Ecto neural progenitor cell (in vitro differentiated cells): ENCODE measurements around the gene RBM10.

Experiments
- DNase-seq: peaks from one replicate; pipeline ENCODE4 v3.0.0-alpha.2; 2018; ENCODE audit warnings: low spot score

Gene RBM10

GRCh38 chrX:47198687-47199080, 53.7 kb downstream of the RBM10 start:
- no peak for DNase-seq

- no peak for DNase-seq
Measured at GRCh38 chrX:47199286-47199685, 54.3 kb downstream of the RBM10 start.

- DNase-seq = no peak
Measured at GRCh38 chrX:47200385-47201150, 55.5 kb downstream of the RBM10 start.

DNA sequence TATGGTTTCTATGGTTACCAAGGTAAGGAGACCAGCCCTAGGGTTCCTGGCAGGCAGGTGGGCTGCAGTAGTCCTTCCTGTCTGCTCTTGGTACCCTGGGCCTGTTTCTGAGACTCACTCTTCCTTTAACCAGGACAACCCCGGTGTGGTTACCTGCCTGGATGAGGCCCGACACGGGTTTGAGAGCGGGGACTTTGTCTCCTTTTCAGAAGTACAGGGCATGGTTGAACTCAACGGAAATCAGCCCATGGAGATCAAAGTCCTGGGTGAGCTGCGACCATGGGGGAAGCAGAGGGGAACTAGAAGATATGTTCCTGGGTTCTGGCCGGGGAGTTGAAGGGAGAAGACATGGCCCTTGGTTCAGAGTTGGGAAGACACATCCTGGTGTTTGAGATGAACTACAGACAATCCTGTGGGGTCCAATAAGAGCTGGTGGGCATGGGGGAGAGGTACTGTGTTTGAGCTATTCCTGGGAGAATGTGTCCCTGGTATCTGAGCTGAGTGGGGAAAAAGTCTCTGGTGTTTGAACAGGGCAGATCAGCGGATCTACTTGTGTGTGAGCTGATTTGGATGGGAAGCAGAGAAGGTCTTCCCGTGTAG, 56.4 kb downstream of the RBM10 start:
- DNase-seq = no peak

GRCh38 chrX:47202316-47202715, 57.3 kb downstream of the RBM10 start:
- DNase-seq = no peak

GRCh38 chrX:47202877-47203276, 57.9 kb downstream of the RBM10 start:
- DNase-seq = no peak

DNA sequence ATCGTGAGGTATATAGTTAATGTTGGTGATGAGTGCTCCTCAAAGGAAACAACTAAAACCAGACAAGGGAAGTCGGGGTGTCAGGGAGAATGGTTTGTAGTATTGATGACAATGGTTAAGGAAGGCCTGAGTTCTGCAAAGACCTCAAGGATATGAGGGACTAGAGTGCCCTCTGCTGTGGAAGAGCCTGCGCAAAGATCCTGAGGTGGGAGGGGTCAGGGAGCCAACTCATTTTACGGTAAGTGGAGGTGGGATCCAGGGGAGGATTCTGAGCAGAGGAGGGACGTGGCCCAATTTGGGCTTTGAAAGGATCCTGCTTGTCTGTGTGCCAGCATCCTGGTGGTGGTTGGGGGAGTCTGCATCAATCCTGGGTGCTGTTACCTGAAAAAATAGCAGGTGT, 59.9 kb downstream of the RBM10 start:
- no peak for DNase-seq

GRCh38 chrX:47206316-47206715, 61.3 kb downstream of the RBM10 start:
- no peak for DNase-seq

DNA sequence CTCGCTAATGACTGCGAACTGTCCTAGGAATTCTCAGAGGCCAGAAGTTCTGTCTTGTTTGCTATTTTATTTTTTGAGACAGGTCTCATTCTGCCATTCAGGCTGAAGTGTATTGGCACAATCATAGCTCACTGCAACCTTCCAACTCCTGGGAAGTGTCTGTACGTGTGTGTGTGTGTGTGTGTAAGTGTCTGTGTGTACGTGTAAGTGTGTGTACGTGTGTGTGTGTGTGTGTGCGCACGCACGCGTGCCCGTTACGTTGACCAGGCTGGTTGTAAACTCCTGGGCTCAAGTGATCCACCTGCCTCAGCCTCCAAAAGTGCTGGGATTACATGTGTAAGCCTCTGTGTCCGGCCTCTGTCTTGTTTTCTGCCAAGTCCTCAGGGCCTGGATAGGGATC, 63.1 kb downstream of the RBM10 start:
- DNase-seq = no peak

- DNase-seq = no peak
Measured at GRCh38 chrX:47209508-47210238, 64.7 kb downstream of the RBM10 start.

DNA sequence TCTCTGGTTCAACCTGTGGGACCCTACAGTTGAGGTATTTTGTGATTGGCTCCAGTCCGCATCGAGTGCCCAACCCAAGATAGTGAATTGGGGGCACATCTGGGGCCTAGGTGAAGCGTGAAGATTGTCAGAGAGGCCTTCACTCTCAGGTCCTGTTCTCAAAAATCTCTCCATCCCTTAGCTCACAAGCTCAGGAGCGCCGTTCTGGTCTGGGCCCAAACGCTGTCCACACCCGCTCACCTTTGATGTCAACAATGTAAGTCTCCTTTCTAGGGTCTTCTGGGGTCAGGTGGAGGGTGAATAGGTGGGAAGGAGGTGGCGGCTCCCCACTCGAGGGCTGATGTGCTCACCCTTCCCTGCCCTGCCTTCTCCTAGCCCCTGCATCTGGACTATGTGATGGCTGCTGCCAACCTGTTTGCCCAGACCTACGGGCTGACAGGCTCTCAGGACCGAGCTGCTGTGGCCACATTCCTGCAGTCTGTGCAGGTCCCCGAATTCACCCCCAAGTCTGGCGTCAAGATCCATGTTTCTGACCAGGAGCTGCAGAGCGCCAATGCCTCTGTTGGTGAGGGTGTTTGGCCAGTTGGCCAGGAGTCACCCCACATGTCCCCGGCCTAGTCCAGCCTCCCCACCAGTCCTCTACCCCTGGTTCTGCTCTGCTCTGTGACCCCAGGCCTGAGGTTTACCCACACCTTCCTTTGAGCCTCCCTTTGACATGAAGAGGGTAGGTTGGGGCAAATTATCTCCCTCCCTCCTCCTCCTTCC, 65.8 kb downstream of the RBM10 start:
- no peak for DNase-seq

DNA sequence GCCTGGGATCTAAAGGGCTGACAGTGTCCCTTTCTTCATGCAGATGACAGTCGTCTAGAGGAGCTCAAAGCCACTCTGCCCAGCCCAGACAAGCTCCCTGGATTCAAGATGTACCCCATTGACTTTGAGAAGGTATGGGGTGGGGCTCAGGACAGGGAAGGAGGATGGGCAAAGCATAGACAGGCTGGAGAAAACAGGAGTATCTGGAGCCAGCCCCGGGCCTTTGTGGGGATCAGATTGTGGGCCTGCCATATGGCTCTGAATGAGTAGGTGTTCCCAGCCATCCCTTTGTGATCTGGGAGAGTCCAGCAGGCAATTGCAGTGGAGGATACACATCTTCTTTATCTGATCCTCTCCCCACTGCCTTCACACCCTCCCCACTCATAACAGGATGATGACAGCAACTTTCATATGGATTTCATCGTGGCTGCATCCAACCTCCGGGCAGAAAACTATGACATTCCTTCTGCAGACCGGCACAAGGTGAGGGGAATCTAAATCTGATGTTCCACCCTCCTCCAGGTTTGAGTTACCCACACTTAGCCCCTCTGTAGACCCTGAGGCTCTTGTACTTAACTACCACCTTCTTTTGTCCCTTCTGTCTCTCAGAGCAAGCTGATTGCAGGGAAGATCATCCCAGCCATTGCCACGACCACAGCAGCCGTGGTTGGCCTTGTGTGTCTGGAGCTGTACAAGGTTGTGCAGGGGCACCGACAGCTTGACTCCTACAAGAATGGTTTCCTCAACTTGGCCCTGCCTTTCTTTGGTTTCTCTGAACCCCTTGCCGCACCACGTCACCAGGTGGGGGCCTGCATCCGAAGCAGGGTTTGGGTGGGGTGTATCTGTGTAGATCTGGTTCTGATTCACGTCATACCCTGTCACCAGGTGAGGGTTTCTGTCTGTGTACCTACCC, 67.6 kb downstream of the RBM10 start:
- DNase-seq = no peak

DNA sequence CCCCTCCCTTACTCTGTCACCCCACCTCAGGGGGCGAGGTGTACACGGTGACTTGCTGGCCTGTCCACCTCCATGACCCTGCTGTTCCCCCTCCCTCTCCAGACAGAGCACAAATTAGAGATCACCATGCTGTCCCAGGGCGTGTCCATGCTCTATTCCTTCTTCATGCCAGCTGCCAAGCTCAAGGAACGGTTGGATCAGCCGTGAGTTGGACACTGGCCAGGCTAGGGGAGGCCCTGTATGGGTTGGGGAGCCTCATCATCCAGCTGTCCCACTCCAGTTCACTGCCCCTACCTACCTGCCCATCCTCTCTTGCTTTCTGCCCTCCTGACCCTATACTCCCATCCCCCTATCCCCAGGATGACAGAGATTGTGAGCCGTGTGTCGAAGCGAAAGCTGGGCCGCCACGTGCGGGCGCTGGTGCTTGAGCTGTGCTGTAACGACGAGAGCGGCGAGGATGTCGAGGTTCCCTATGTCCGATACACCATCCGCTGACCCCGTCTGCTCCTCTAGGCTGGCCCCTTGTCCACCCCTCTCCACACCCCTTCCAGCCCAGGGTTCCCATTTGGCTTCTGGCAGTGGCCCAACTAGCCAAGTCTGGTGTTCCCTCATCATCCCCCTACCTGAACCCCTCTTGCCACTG, 69.5 kb downstream of the RBM10 start:
- DNase-seq = no peak

GRCh38 chrX:47215291-47215900, 70.4 kb downstream of the RBM10 start:
- no peak for DNase-seq

DNA sequence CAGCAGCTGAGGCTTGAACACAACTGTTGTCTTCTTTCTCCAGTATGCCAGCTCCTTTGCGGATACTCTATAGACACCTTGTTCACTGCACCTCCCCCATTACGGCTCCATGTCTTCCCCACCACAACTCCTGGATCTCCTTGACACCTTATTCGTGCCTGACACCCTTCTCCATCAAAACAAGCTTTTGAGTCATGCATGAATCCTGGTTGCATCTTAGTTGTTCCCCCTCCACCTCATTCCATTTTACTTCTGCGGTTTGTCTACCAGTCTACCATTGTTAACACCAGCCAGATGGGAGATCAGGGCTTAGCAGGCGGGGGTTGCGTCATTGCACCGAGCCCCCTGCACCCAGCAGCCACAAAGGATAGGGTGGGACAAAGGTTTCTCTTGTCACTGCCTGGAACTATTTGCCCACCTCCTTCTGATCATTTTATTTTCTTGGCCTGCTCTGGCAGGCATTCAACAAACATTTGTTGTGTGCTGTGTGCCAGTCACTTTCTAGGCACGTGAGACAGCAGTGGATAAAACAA, 71.4 kb downstream of the RBM10 start:
- DNase-seq = no peak

GRCh38 chrX:47217121-47217851, 72.3 kb downstream of the RBM10 start:
- DNase-seq = peak; percentile 52

GRCh38 chrX:47217852-47218279, 72.8 kb downstream of the RBM10 start:
- DNase-seq = peak; percentile 98

GRCh38 chrX:47218280-47218919, 73.4 kb downstream of the RBM10 start, which contains the start of gene CDK16:
Gene CDK16, plus strand, starts transcription at chrX:47218681. Its CDS starts 4,877 bp downstream, at chrX:47223558.
- DNase-seq = peak; percentile 92
